WTC11 (cell line): ENCODE data around the gene NT5DC4. TPM values are rescaled to one million over a fixed set of nuclear protein-coding genes. Genes with fewer than 3 reads are reported as not detected.

ENCODE experiments used
- ATAC-seq: fragments of 200-7000 bp; cut with Tn5 transposase; 2 replicates; pipeline ENCODE4 v1.10.0; 2021; ENCODE audit warnings: mild to moderate bottlenecking, moderate library complexity
- CTCF ChIA-PET: fragments of 300-600 bp; sonication (Branson Sonifier 250); formaldehyde crosslinking; loops from one replicate; lab custom pipeline; 2021; ENCODE audit warnings: antibody characterized with exemption; lab: Charles Lee
- POLR2A ChIA-PET: fragments of 350-600 bp; sonication (Branson Sonifier 250); formaldehyde crosslinking; loops from one replicate; lab custom pipeline; 2021; ENCODE audit warnings: antibody characterized with exemption; lab: Charles Lee
- DNase-seq: peaks from one replicate; pipeline ENCODE4 v3.0.0; 2021; ENCODE audit warnings: low spot score
- H3K27ac Mint-ChIP-seq: 2 replicates; pipeline ENCODE4 v1.8.0; 2021; ENCODE audit warnings: mixed read lengths
- H3K27me3 Mint-ChIP-seq: 2 replicates; pipeline ENCODE4 v1.8.0; 2021; ENCODE audit warnings: low read depth, mild to moderate bottlenecking, moderate library complexity, mixed read lengths
- H3K36me3 Mint-ChIP-seq: 2 replicates; pipeline ENCODE4 v1.8.0; 2021; ENCODE audit warnings: mixed read lengths
- H3K4me1 Mint-ChIP-seq: 2 replicates; pipeline ENCODE4 v1.8.0; 2022; ENCODE audit warnings: mixed read lengths
- H3K4me3 Mint-ChIP-seq: 2 replicates; pipeline ENCODE4 v1.8.0; 2021; ENCODE audit warnings: mild to moderate bottlenecking, moderate library complexity, mixed read lengths
- H3K9me3 Mint-ChIP-seq: 2 replicates; pipeline ENCODE4 v1.8.0; 2021; ENCODE audit warnings: mixed read lengths
- CREB1 ChIP-seq: sonication (generic); formaldehyde crosslinking; IDR thresholded peaks from 2 replicates; pipeline ENCODE4 v1.8.0; 2023; ENCODE audit warnings: mild to moderate bottlenecking, missing genetic modification reagents
- CTCF ChIP-seq: fragments of 200-600 bp; IDR thresholded peaks from 2 replicates; pipeline ENCODE4 v1.8.0; 2022; ENCODE audit warnings: antibody characterized with exemption
- ESRRA ChIP-seq: sonication (generic); formaldehyde crosslinking; IDR thresholded peaks from 2 replicates; pipeline ENCODE4 v1.8.1; 2022; ENCODE audit warnings: mild to moderate bottlenecking, missing genetic modification reagents, borderline replicate concordance
- ETV6 ChIP-seq: sonication (generic); formaldehyde crosslinking; IDR thresholded peaks from 2 replicates; pipeline ENCODE4 v1.8.1; 2022; ENCODE audit warnings: mild to moderate bottlenecking, missing genetic modification reagents
- IRF1 ChIP-seq: sonication (generic); formaldehyde crosslinking; IDR thresholded peaks from 2 replicates; pipeline ENCODE4 v1.8.0; 2023; ENCODE audit warnings: missing genetic modification reagents
- MYBL2 ChIP-seq: sonication (generic); formaldehyde crosslinking; IDR thresholded peaks from 2 replicates; pipeline ENCODE4 v1.8.1; 2023; ENCODE audit warnings: mild to moderate bottlenecking, moderate library complexity, missing genetic modification reagents
- NFE2L1 ChIP-seq: sonication (generic); formaldehyde crosslinking; IDR thresholded peaks from 2 replicates; pipeline ENCODE4 v1.8.1; 2023; ENCODE audit warnings: missing genetic modification reagents
- NR3C1 ChIP-seq: sonication (generic); formaldehyde crosslinking; conservative IDR thresholded peaks from 2 replicates; pipeline ENCODE4 v1.8.1; 2023; ENCODE audit warnings: low read depth, mild to moderate bottlenecking, missing genetic modification reagents
- RORB ChIP-seq: fragments of 250-450 bp; sonication (Bioruptor Pico); IDR thresholded peaks from 2 replicates; pipeline ENCODE4 v1.9.0; 2021; ENCODE audit warnings: mild to moderate bottlenecking
- SMAD4 ChIP-seq: sonication (generic); formaldehyde crosslinking; IDR thresholded peaks from 2 replicates; pipeline ENCODE4 v1.8.0; 2022; ENCODE audit warnings: mild to moderate bottlenecking, missing genetic modification reagents
- SP1 ChIP-seq: sonication (generic); formaldehyde crosslinking; conservative IDR thresholded peaks from 2 replicates; pipeline ENCODE4 v1.8.1; 2022; ENCODE audit warnings: missing genetic modification reagents
- TEAD1 ChIP-seq: sonication (generic); formaldehyde crosslinking; IDR thresholded peaks from 2 replicates; pipeline ENCODE4 v1.8.0; 2022; ENCODE audit warnings: mild to moderate bottlenecking, missing genetic modification reagents
- ZNF138 ChIP-seq: sonication (generic); formaldehyde crosslinking; conservative IDR thresholded peaks from 2 replicates; pipeline ENCODE4 v1.8.1; 2022; ENCODE audit warnings: mild to moderate bottlenecking, moderate library complexity, missing genetic modification reagents
- ZNF423 ChIP-seq: fragments of 250-450 bp; sonication (Bioruptor Pico); IDR thresholded peaks from 2 replicates; pipeline ENCODE4 v2.1.2; 2022; ENCODE audit warnings: mild to moderate bottlenecking, moderate library complexity
- total RNA-seq: library from RNA; stranded (reverse); gene quantifications from 3 replicates; pipeline ENCODE4 v1.2.3, GENCODE V29; 2021
- TF ChIP-seq, protein P1 (sequence below): fragments of 250-450 bp; sonication (Bioruptor Pico); IDR thresholded peaks from 2 replicates; pipeline ENCODE4 v1.8.0; 2021; ENCODE audit warnings: mild to moderate bottlenecking
- TF ChIP-seq, protein P2 (sequence below): sonication (generic); formaldehyde crosslinking; IDR thresholded peaks from 2 replicates; pipeline ENCODE4 v1.8.1; 2023; ENCODE audit warnings: mild to moderate bottlenecking, moderate library complexity, missing genetic modification reagents
- TF ChIP-seq, protein P3 (sequence below): fragments of 250-450 bp; sonication (Bioruptor Pico); IDR thresholded peaks from 2 replicates; pipeline ENCODE4 v1.9.0; 2021; ENCODE audit warnings: moderate library complexity, mild to moderate bottlenecking, inconsistent platforms, borderline replicate concordance
- TF ChIP-seq, protein P4 (sequence below): fragments of 250-450 bp; sonication (Bioruptor Pico); IDR thresholded peaks from 2 replicates; pipeline ENCODE4 v1.9.0; 2021; ENCODE audit warnings: mild to moderate bottlenecking, borderline replicate concordance

The NT5DC4 gene
- total RNA-seq, 1 experiment from 2014 or later, result not detected

GRCh38 chr2:112724591-112725525 is 4.0 kb downstream of the NT5DC4 start (continued):
- TF ChIP-seq, protein P1, sequence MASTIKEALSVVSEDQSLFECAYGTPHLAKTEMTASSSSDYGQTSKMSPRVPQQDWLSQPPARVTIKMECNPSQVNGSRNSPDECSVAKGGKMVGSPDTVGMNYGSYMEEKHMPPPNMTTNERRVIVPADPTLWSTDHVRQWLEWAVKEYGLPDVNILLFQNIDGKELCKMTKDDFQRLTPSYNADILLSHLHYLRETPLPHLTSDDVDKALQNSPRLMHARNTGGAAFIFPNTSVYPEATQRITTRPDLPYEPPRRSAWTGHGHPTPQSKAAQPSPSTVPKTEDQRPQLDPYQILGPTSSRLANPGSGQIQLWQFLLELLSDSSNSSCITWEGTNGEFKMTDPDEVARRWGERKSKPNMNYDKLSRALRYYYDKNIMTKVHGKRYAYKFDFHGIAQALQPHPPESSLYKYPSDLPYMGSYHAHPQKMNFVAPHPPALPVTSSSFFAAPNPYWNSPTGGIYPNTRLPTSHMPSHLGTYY (CRISPR knock-in tag), result no peak

DNA sequence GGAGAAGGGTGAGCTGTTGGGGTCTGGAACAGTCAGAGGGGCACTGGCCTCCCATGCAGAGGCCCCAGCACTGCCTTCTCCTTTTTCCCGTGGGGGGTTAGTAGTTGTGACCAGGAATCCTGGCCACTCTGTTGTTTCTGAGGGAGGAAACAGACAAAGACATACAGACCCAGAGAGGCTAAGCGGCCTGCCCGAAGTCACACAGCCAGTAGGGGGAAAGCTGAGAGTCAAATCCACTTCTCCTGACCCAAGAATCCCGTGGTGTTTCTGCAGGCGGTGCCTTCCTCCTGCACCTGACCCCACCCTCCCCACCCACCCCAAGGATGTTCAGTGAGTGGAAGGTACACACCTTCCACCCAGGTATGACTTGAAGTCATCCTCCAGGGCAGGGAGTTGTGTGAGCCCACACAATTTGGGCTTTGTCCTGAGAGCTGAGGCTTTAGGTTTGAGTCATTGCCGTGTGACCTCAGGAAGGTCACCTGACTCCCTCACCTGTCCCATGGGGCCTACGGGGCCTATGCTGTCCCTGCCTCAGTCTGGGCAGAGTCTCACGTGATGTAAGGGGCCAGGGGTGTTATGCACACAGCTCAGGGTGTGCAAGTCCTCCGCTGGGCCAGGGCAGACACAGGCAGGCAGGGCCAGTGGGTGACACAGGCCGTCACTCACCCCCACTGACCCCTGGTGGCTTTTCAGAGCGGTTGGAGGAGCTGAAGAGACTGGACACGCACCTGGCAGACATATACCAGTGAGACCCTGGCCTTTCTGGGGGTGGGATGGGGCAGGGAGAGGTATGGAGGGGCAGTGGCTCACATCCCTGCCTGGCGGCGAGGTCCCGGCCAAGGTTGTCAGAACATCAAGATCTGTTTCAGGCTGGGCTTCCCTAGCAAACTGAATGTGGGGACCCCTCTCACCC is 5.0 kb downstream of the NT5DC4 start:
- Mint-ChIP-seq H3K36me3 (no peaks in the 10 kb centered on the region), H3K4me3 (no peak overlapping the region), H3K27ac (no peak overlapping the region), H3K9me3 (no peaks in the 10 kb centered on the region), H3K4me1 (peaks cover 8% of the 10 kb centered on the region; the same call in 1 of the 2 replicates), H3K27me3 (no peaks in the 10 kb centered on the region)
- CTCF ChIA-PET, result interaction anchor here (0.7 to 8.7 kb wide), 34 partner anchors 12 to 234 kb away, joined by 3 to 143 read pairs (median 5); partner anchors contain the start of genes CHCHD5 and SLC20A1
- POLR2A ChIA-PET, result interaction anchor here (1.0 kb wide), 1 partner anchor 81 kb away, joined by 3 read pairs; no protein-coding TSS in a partner anchor
- DNase-seq, result no peak
- no peak for TF ChIP-seq IRF1
- no peak for TF ChIP-seq CREB1
- TF ChIP-seq CTCF, result no peak
- no peak for TF ChIP-seq NR3C1 (CRISPR knock-in tag)
- TF ChIP-seq ZNF423, result no peak
- TF ChIP-seq NFE2L1 (CRISPR knock-in tag), result no peak
- no peak for TF ChIP-seq MYBL2
- ATAC-seq, result no peak

DNA sequence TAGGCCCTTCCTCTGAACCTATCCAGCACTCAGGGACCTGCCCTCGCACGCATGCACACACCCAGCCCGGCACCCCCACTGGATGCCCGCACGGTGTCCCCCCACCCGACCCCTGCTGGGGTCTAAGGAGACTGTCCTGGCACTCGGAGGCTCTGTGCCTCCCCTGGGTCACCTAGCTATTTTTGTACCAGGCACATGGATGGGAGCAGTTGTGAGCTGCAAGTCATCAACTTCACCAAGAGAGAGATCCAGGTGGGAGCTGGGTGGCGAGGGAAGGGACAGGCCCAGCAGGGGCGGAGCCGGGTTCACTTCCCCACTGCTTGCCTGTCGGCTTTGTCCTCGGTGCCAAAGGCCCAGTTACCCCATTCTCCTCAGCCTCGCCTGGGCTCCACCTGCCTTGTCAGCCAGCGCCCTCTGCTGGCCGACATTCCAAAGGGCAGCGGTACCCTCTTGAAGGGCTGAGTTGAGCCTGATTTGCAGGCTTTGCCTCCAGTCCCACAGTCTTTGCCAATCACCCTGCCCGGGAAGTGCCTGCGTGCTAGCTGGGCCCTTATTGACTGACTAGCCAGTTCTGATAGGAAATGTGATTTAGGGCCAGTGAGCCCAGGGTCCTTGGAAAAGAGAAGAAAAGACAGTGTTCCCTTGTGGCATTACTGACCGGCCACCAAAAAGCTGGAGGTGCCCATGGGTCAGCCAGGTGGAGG is 5.8 kb downstream of the NT5DC4 start:
- peak; percentile 93 for ATAC-seq
- no peaks in the 10 kb centered on the region for H3K36me3 Mint-ChIP-seq
- H3K27me3 Mint-ChIP-seq, result no peaks in the 10 kb centered on the region
- H3K4me3 Mint-ChIP-seq, result no peak overlapping the region
- ChIA-PET POLR2A (no interaction called here), CTCF (interaction anchor here (0.7 to 8.7 kb wide), 33 partner anchors 12 to 233 kb away, joined by 3 to 143 read pairs (median 5); partner anchors contain the start of genes CHCHD5 and SLC20A1)
- peak; percentile 95 for DNase-seq
- no peak overlapping the region for H3K27ac Mint-ChIP-seq
- peaks cover 8% of the 10 kb centered on the region; the same call in 1 of the 2 replicates for H3K4me1 Mint-ChIP-seq
- no peaks in the 10 kb centered on the region for H3K9me3 Mint-ChIP-seq
- TF ChIP-seq, protein P2, sequence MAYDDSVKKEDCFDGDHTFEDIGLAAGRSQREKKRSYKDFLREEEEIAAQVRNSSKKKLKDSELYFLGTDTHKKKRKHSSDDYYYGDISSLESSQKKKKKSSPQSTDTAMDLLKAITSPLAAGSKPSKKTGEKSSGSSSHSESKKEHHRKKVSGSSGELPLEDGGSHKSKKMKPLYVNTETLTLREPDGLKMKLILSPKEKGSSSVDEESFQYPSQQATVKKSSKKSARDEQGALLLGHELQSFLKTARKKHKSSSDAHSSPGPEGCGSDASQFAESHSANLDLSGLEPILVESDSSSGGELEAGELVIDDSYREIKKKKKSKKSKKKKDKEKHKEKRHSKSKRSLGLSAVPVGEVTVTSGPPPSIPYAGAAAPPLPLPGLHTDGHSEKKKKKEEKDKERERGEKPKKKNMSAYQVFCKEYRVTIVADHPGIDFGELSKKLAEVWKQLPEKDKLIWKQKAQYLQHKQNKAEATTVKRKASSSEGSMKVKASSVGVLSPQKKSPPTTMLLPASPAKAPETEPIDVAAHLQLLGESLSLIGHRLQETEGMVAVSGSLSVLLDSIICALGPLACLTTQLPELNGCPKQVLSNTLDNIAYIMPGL (CRISPR knock-in tag), result no peak
- TF ChIP-seq ETV6 (CRISPR knock-in tag) (peak; percentile 58; the same call in 1 of the 2 replicates), RORB (no peak), CREB1 (no peak), TEAD1 (CRISPR knock-in tag) (peak; percentile 46; the same call in 1 of the 2 replicates), ZNF138 (CRISPR knock-in tag) (no peak), ESRRA (no peak), SP1 (CRISPR knock-in tag) (peak; percentile 56; the same call in 1 of the 2 replicates), SMAD4 (CRISPR knock-in tag) (no peak)
- TF ChIP-seq, protein P3, sequence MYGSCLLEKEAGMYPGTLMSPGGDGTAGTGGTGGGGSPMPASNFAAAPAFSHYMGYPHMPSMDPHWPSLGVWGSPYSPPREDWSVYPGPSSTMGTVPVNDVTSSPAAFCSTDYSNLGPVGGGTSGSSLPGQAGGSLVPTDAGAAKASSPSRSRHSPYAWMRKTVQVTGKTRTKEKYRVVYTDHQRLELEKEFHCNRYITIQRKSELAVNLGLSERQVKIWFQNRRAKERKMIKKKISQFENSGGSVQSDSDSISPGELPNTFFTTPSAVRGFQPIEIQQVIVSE, result no peak
- TF ChIP-seq, protein P4, sequence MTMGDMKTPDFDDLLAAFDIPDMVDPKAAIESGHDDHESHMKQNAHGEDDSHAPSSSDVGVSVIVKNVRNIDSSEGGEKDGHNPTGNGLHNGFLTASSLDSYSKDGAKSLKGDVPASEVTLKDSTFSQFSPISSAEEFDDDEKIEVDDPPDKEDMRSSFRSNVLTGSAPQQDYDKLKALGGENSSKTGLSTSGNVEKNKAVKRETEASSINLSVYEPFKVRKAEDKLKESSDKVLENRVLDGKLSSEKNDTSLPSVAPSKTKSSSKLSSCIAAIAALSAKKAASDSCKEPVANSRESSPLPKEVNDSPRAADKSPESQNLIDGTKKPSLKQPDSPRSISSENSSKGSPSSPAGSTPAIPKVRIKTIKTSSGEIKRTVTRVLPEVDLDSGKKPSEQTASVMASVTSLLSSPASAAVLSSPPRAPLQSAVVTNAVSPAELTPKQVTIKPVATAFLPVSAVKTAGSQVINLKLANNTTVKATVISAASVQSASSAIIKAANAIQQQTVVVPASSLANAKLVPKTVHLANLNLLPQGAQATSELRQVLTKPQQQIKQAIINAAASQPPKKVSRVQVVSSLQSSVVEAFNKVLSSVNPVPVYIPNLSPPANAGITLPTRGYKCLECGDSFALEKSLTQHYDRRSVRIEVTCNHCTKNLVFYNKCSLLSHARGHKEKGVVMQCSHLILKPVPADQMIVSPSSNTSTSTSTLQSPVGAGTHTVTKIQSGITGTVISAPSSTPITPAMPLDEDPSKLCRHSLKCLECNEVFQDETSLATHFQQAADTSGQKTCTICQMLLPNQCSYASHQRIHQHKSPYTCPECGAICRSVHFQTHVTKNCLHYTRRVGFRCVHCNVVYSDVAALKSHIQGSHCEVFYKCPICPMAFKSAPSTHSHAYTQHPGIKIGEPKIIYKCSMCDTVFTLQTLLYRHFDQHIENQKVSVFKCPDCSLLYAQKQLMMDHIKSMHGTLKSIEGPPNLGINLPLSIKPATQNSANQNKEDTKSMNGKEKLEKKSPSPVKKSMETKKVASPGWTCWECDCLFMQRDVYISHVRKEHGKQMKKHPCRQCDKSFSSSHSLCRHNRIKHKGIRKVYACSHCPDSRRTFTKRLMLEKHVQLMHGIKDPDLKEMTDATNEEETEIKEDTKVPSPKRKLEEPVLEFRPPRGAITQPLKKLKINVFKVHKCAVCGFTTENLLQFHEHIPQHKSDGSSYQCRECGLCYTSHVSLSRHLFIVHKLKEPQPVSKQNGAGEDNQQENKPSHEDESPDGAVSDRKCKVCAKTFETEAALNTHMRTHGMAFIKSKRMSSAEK (CRISPR knock-in tag), result no peak
